Muscle of leg (tissue), 16 donors: ENCODE data around the gene DCUN1D1. TPM values are rescaled to one million over a fixed set of nuclear protein-coding genes. Genes with fewer than 3 reads are reported as not detected.

Source experiments
- DNase-seq: peaks from one replicate; pipeline ENCODE4 v3.0.0; 2013
- H3K27ac ChIP-seq: one replicate; pipeline ENCODE4 v1.5.1; 2013; ENCODE audit warnings: mild to moderate bottlenecking, low read length, control low read depth
- H3K27me3 ChIP-seq: one replicate; pipeline ENCODE4 v1.6.1; 2013; ENCODE audit warnings: low read length; ENCODE audit not compliant: control insufficient read depth, insufficient read depth
- H3K36me3 ChIP-seq: one replicate; pipeline ENCODE4 v1.6.1; 2013; ENCODE audit warnings: low read length; ENCODE audit not compliant: control insufficient read depth, insufficient read depth
- H3K4me1 ChIP-seq: one replicate; pipeline ENCODE4 v1.6.1; 2013; ENCODE audit warnings: low read length; ENCODE audit not compliant: control insufficient read depth, insufficient read depth
- H3K4me3 ChIP-seq: one replicate; pipeline ENCODE4 v1.5.1; 2013; ENCODE audit warnings: low read length, control low read depth
- H3K9me3 ChIP-seq: replicated peaks from 2 replicates; pipeline ENCODE4 v1.6.1; 2013; ENCODE audit warnings: low read depth, low read length; ENCODE audit not compliant: control insufficient read depth
- WGBS: methylation state at CpG from one replicate; pipeline ENCODE4 v1.1.5; 2013; ENCODE audit warnings: missing lambda C conversion rate; ENCODE audit not compliant: insufficient coverage; 5-methylcytosine and 5-hydroxymethylcytosine counted together
- long read RNA-seq, 11 donors: transcript quantifications; one replicate each; lab custom pipeline, GENCODE V29; 2026
- polyA plus RNA-seq, 8 donors: library from polyadenylated mRNA; unstranded; fragments of 120-200 nt; gene quantifications; one replicate each; pipeline versions ENCODE4 v1.2.1 to v1.2.3, GENCODE V29; 2013; ENCODE audit warnings: inconsistent platforms in 1 of 8, low replicate concordance in 1 of 8; ENCODE audit not compliant: insufficient read length in 8 of 8, insufficient read depth in 1 of 8
- total RNA-seq: library from RNA; stranded (reverse); fragments of 120-200 nt; gene quantifications from one replicate; pipeline ENCODE4 v1.2.4, GENCODE V29; 2013

Gene DCUN1D1
- 28.6 TPM for total RNA-seq
- 10 to 100 TPM; 20.2 to 32.5 (median 28.0) TPM for polyA plus RNA-seq
- long read RNA-seq, donor 1, full-length matches to known transcripts, result 3 of 3 reads
- long read RNA-seq, donor 1, partial matches to known transcripts, result 0 of 3 reads
- long read RNA-seq, donor 1, other reads (novel, unspliced or antisense), result 0 of 3 reads
- long read RNA-seq, donor 2, result 0 reads
- long read RNA-seq, donor 3, full-length matches to known transcripts, result 4 of 4 reads
- long read RNA-seq, donor 3, partial matches to known transcripts, result 0 of 4 reads
- long read RNA-seq, donor 3, other reads (novel, unspliced or antisense), result 0 of 4 reads
- long read RNA-seq, donor 4, full-length matches to known transcripts, result 2 of 2 reads
- long read RNA-seq, donor 4, partial matches to known transcripts, result 0 of 2 reads
- long read RNA-seq, donor 4, other reads (novel, unspliced or antisense), result 0 of 2 reads
- long read RNA-seq, donor 5, full-length matches to known transcripts, result 10 of 10 reads
- long read RNA-seq, donor 5, partial matches to known transcripts, result 0 of 10 reads
- long read RNA-seq, donor 5, other reads (novel, unspliced or antisense), result 0 of 10 reads
- long read RNA-seq, donor 6, full-length matches to known transcripts, result 7 of 7 reads
- long read RNA-seq, donor 6, partial matches to known transcripts, result 0 of 7 reads
- long read RNA-seq, donor 6, other reads (novel, unspliced or antisense), result 0 of 7 reads
- long read RNA-seq, donor 7, full-length matches to known transcripts, result 10 of 10 reads
- long read RNA-seq, donor 7, partial matches to known transcripts, result 0 of 10 reads
- long read RNA-seq, donor 7, other reads (novel, unspliced or antisense), result 0 of 10 reads
- long read RNA-seq, donor 8, full-length matches to known transcripts, result 4 of 4 reads
- long read RNA-seq, donor 8, partial matches to known transcripts, result 0 of 4 reads
- long read RNA-seq, donor 8, other reads (novel, unspliced or antisense), result 0 of 4 reads
- long read RNA-seq, donor 9, full-length matches to known transcripts, result 10 of 10 reads
- long read RNA-seq, donor 9, partial matches to known transcripts, result 0 of 10 reads
- long read RNA-seq, donor 9, other reads (novel, unspliced or antisense), result 0 of 10 reads
- long read RNA-seq, donor 10, full-length matches to known transcripts, result 10 of 10 reads
- long read RNA-seq, donor 10, partial matches to known transcripts, result 0 of 10 reads
- long read RNA-seq, donor 10, other reads (novel, unspliced or antisense), result 0 of 10 reads
- long read RNA-seq, donor 11, full-length matches to known transcripts, result 3 of 3 reads
- long read RNA-seq, donor 11, partial matches to known transcripts, result 0 of 3 reads
- long read RNA-seq, donor 11, other reads (novel, unspliced or antisense), result 0 of 3 reads

GRCh38 chr3:182980204-182981037 is at the start of gene DCUN1D1:
TSS of gene DCUN1D1 (minus strand) at chr3:182980538. CDS start at chr3:182980489, 49 bp downstream.
- no peaks in the 10 kb centered on the region for H3K9me3 ChIP-seq
- H3K4me3 ChIP-seq, result peak within 1 kb of the TSS; percentile 89
- H3K4me1 ChIP-seq, result peaks cover 15% of the 10 kb centered on the region
- no peaks in the 10 kb centered on the region for H3K27me3 ChIP-seq
- peak within 1 kb of the TSS; percentile 75 for H3K27ac ChIP-seq
- DNase-seq, result peak; percentile 96
- no peaks in the 10 kb centered on the region for H3K36me3 ChIP-seq
- WGBS, result under 1% methylated on average over 50 of the region's 106 CpGs

GRCh38 chr3:183028416-183028815 is 48.1 kb upstream of the DCUN1D1 start:
- WGBS, result 100% methylated on average over 1 of the region's 3 CpGs

DNA sequence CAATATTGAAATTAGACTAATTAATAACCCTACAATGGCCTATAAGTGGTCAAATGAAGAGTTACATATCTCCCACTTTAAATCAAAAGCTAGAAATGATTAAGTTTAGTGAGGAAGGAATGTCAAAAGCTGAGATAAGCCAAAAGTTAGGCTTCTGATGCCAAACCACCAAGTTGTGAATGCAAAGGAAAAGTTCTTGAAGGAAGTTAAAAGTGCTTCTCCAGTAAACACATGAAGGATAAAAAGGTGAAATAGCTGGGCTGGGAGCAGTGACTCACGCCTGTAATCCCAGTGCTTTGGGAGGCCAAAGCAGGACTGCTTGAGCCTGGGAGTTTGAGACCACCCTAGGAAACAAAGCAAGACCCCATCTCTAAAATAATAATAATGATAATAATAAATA is 46.9 kb upstream of the DCUN1D1 start:
- Histone ChIP-seq H3K27ac (no peak overlapping the region), H3K36me3 (peaks cover 18% of the 10 kb centered on the region), H3K4me1 (no peaks in the 10 kb centered on the region), H3K4me3 (no peak overlapping the region), H3K27me3 (no peaks in the 10 kb centered on the region), H3K9me3 (peaks cover 6% of the 10 kb centered on the region)
- no CpG with 5 or more reads among the region's 1 CpG for WGBS
- no peak for DNase-seq

More at GRCh38 chr3:183028416-183028815, 48.1 kb upstream of the DCUN1D1 start:
- no peak for DNase-seq
- Histone ChIP-seq H3K36me3 (peaks cover 25% of the 10 kb centered on the region), H3K27me3 (no peaks in the 10 kb centered on the region), H3K4me1 (no peaks in the 10 kb centered on the region), H3K9me3 (peaks cover 6% of the 10 kb centered on the region), H3K4me3 (no peak overlapping the region), H3K27ac (no peak overlapping the region)

GRCh38 chr3:183022936-183023516 is 42.7 kb upstream of the DCUN1D1 start:
- peaks cover 26% of the 10 kb centered on the region for H3K36me3 ChIP-seq

DNA sequence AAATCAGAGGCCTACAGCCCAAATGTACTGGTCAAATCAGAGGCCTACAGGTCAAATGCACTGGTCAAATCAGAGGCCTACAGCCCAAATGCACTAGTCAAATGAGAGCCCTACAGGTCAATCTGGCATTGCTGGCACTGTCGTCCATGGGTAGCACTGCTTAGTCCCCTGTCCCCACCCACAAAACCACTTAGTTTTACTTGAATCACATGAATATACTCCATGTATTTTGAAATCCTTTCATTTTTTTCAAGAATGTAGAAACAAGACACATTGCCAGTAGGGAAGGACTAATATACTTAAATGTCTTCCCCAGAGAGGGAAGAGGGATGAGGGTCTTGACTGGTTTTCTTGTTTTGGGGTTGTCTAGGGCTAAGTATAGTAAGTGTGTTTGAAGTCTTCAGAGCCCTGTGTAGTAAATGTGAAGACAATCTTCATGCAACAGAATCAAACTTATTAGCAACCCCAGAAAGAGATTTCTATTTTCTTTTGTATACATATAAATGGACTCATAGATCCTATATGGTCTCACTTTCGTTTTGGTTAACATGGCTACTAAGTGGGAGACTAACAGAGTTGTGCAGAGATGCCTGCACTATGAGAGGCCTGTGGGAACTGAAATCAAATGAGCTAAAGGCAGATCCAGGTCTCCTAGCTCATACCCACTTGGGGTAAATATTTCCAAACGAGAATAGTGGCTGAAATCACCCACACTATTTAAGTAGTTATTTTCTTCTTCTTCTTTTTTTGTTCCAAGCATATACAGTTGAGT is 38.3 kb upstream of the DCUN1D1 start:
- WGBS, result 86% methylated on average over 1 of the region's 3 CpGs
- no peak for DNase-seq
- H3K4me3 ChIP-seq, result no peak overlapping the region
- no peak overlapping the region for H3K27ac ChIP-seq
- H3K9me3 ChIP-seq, result no peaks in the 10 kb centered on the region
- H3K4me1 ChIP-seq, result no peaks in the 10 kb centered on the region
- H3K27me3 ChIP-seq, result no peaks in the 10 kb centered on the region
- peaks cover 34% of the 10 kb centered on the region for H3K36me3 ChIP-seq

More at GRCh38 chr3:183022936-183023516, 42.7 kb upstream of the DCUN1D1 start:
- no peak overlapping the region for H3K4me3 ChIP-seq
- H3K9me3 ChIP-seq, result peaks cover 2% of the 10 kb centered on the region
- no peak overlapping the region for H3K27ac ChIP-seq
- no peaks in the 10 kb centered on the region for H3K4me1 ChIP-seq
- H3K27me3 ChIP-seq, result no peaks in the 10 kb centered on the region
- WGBS, result no CpG with 5 or more reads among the region's 3 CpGs
- DNase-seq, result no peak

DNA sequence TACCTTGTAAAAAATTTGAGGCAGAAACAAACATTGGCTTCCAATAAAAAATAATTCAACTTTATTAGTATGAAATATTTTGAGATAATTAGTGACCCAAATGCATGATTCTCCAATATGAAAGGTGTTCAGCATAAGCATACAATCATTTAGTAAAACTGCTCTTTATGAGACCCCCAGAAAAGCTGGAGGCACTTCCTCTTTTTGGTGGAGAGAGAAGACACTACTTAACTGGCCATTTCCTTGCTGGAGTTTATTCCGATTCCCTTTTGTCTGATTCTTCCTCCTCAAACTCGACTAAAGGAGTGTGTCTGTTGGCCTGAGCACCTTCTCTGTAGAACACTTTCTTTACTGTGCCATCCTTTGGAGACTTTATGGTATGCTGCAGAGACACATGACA is 34.8 kb upstream of the DCUN1D1 start:
- Histone ChIP-seq H3K4me1 (no peaks in the 10 kb centered on the region), H3K36me3 (peaks cover 23% of the 10 kb centered on the region), H3K27me3 (no peaks in the 10 kb centered on the region), H3K27ac (no peak overlapping the region), H3K9me3 (no peaks in the 10 kb centered on the region), H3K4me3 (no peak overlapping the region)
- no peak for DNase-seq
- no CpG with 5 or more reads among the region's 2 CpGs for WGBS

DNA sequence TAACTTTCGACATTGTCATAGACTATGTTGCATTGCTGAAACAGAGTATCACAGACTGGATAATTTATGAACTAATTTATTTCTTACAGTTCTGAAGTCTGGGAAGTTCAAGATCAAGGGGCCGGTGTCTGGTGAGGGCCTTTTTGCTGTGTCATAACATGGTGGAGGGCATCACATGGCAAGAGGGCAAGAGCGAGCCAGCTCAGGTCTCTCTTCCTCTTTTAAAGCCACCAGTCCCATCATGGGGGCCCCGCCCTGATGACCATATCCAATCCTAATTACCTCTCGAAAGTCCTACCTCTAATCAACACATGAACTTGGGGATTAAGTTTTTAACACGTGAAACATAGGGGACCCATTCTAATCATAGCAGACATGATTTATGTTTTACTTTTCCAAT is 33.5 kb upstream of the DCUN1D1 start:
- no peak overlapping the region for H3K4me3 ChIP-seq
- no peaks in the 10 kb centered on the region for H3K27me3 ChIP-seq
- DNase-seq, result no peak
- WGBS, result 85% methylated on average over 3 of the region's 6 CpGs
- H3K4me1 ChIP-seq, result no peaks in the 10 kb centered on the region
- H3K27ac ChIP-seq, result no peak overlapping the region
- peaks cover 17% of the 10 kb centered on the region for H3K36me3 ChIP-seq
- no peaks in the 10 kb centered on the region for H3K9me3 ChIP-seq

GRCh38 chr3:183013074-183013473 is 32.7 kb upstream of the DCUN1D1 start:
- Histone ChIP-seq H3K36me3 (peaks cover 11% of the 10 kb centered on the region), H3K27ac (no peak overlapping the region), H3K27me3 (no peaks in the 10 kb centered on the region), H3K4me3 (no peak overlapping the region), H3K4me1 (no peaks in the 10 kb centered on the region), H3K9me3 (no peaks in the 10 kb centered on the region)
- DNase-seq, result no peak
- 94% methylated on average over 4 of the region's 5 CpGs for whole genome bisulfite sequencing
